Measurements from ENCODE around the gene ADAMTS5. TPM values are rescaled to one million over a fixed set of nuclear protein-coding genes. Genes with fewer than 3 reads are reported as not detected.

ADAMTS5 gene
- total and polyA plus RNA-seq, 8 donors = 0.55 to 52.0 (median 3.5) TPM

GRCh38 chr21:26900980-26901379 is 65.9 kb downstream of the ADAMTS5 start:
- Histone ChIP-seq H3K4me3 (no peak overlapping the region), H3K27ac (no peak overlapping the region), H3K4me1 (no peaks in the 10 kb centered on the region), H3K9me3 (no peaks in the 10 kb centered on the region), H3K27me3 (no peaks in the 10 kb centered on the region), H3K36me3 (no peaks in the 10 kb centered on the region)
- intact Hi-C loops (cut with DNase I; ENCODE audit: low total_unique reads) = no loop called here
- 69 to 95% (median 88%) methylated on average over 4 of the region's 4 CpGs for WGBS, 5 donors
- no peak for DNase-seq
- TF ChIP-seq, protein P1, sequence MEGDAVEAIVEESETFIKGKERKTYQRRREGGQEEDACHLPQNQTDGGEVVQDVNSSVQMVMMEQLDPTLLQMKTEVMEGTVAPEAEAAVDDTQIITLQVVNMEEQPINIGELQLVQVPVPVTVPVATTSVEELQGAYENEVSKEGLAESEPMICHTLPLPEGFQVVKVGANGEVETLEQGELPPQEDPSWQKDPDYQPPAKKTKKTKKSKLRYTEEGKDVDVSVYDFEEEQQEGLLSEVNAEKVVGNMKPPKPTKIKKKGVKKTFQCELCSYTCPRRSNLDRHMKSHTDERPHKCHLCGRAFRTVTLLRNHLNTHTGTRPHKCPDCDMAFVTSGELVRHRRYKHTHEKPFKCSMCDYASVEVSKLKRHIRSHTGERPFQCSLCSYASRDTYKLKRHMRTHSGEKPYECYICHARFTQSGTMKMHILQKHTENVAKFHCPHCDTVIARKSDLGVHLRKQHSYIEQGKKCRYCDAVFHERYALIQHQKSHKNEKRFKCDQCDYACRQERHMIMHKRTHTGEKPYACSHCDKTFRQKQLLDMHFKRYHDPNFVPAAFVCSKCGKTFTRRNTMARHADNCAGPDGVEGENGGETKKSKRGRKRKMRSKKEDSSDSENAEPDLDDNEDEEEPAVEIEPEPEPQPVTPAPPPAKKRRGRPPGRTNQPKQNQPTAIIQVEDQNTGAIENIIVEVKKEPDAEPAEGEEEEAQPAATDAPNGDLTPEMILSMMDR (IDR thresholded peaks at IDR 0.05) = no peak
- TF ChIP-seq EP300 (IDR thresholded peaks at IDR 0.05) (no peak), POLR2AphosphoS5 (IDR thresholded peaks at IDR 0.05) (no peak), POLR2A (IDR thresholded peaks at IDR 0.05) (no peak)

DNA sequence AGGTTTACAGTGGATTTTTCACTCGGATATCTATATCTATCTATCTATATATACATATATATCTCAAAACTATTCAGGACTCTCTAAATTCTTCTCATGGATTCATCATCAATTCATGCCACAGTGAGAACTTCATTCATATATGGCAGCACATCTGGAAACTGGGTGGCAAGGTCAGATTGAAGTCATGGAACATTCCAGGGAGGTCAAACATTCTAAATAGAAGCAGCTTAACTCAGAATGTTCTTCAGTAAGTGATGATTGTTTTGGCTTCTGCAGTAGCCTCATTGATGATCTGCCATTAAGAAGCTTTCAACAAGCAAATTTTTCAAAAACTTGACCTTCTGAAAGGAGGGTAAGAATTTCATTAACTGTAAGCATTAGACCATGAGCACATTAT is 74.7 kb downstream of the ADAMTS5 start:
- TF ChIP-seq POLR2A (IDR thresholded peaks at IDR 0.05) (no peak), POLR2AphosphoS5 (IDR thresholded peaks at IDR 0.05) (no peak), EP300 (IDR thresholded peaks at IDR 0.05) (no peak)
- TF ChIP-seq, protein P1 (IDR thresholded peaks at IDR 0.05) = no peak
- no peaks in the 10 kb centered on the region for H3K27me3 ChIP-seq

DNA sequence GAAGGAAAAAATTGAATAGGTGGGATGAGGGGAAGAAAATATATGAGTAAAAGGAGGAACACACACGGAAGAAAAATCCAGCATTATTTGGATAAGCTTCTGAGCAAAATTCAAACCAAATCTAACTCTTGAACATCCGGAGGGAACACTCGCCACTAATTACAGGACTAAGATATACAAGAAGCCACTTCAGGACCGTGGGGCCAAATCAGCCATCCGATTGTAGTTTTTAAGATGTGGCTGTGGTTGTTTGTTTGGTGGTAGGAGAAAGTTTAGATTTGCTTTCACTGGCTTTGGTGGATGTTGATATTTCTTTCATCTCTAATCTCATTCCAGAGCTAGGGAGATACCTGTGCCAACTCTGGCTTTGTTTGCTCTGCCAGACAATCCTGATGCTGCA is 78.0 kb downstream of the ADAMTS5 start:
- Histone ChIP-seq H3K4me3 (no peak overlapping the region), H3K27ac (no peak overlapping the region), H3K27me3 (no peaks in the 10 kb centered on the region), H3K36me3 (no peaks in the 10 kb centered on the region), H3K4me1 (no peaks in the 10 kb centered on the region), H3K9me3 (no peaks in the 10 kb centered on the region)
- no peak for DNase-seq
- no peak for TF ChIP-seq EP300 (IDR thresholded peaks at IDR 0.05)
- no peak for TF ChIP-seq POLR2A (IDR thresholded peaks at IDR 0.05)
- TF ChIP-seq, protein P1 (IDR thresholded peaks at IDR 0.05) = no peak
- no peak for TF ChIP-seq POLR2AphosphoS5 (IDR thresholded peaks at IDR 0.05)
- intact Hi-C loops (cut with DNase I; ENCODE audit: low total_unique reads) = no loop called here
- WGBS, 5 donors = 34 to 58% (median 50%) methylated on average over 5 of the region's 5 CpGs

More for the DNA sequence above, 74.7 kb downstream of the ADAMTS5 start:
- DNase-seq = no peak
- no peaks in the 10 kb centered on the region for H3K36me3 ChIP-seq
- no peaks in the 10 kb centered on the region for H3K4me1 ChIP-seq
- H3K9me3 ChIP-seq = no peaks in the 10 kb centered on the region
- 40 to 62% (median 55%) methylated on average over 1 of the region's 1 CpG for WGBS, 5 donors
- intact Hi-C loops (cut with DNase I; ENCODE audit: low total_unique reads) = no loop called here
- no peak overlapping the region for H3K4me3 ChIP-seq
- H3K27ac ChIP-seq = no peak overlapping the region

DNA sequence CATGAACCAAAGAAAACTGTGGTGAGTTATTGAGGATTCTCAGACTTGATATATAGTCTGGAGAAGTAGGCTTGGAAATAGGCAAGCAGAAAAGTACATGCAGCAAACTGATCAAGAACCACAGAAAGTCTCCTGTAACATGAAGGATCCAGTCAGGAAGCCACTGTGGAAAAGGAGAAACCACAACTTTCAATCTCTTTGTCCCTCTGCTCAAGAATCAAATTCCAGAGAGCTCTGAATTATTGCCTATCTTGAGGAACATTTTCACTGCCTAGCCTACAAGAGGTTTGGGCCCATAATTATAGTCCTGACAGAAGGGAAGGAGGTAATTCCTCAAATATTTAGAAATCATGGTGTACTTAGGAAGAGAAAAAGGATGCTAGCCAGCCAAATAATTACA is 78.6 kb downstream of the ADAMTS5 start:
- no peaks in the 10 kb centered on the region for H3K4me1 ChIP-seq
- H3K4me3 ChIP-seq = no peak overlapping the region
- intact Hi-C loops (cut with DNase I; ENCODE audit: low total_unique reads) = no loop called here
- no peak for DNase-seq
- no peaks in the 10 kb centered on the region for H3K36me3 ChIP-seq
- no peak overlapping the region for H3K27ac ChIP-seq
- H3K27me3 ChIP-seq = no peaks in the 10 kb centered on the region
- TF ChIP-seq POLR2AphosphoS5 (IDR thresholded peaks at IDR 0.05) (no peak), POLR2A (IDR thresholded peaks at IDR 0.05) (no peak), EP300 (IDR thresholded peaks at IDR 0.05) (no peak)
- TF ChIP-seq, protein P1 (IDR thresholded peaks at IDR 0.05) = no peak
- no peaks in the 10 kb centered on the region for H3K9me3 ChIP-seq

Data from stomach (tissue), 9 donors.